ENCODE measurements around the gene GBE1.

GRCh38 chr3:81660036-81660435 is 101.4 kb downstream of the GBE1 start:
- TF ChIP-seq EP300 (IDR thresholded peaks at IDR 0.05) (no peak), CTCF (IDR thresholded peaks at IDR 0.05) (no peak)
